Prostate gland (tissue), 2 donors: ENCODE results near the gene FLT1.

Experiments used
- CTCF ChIP-seq, 4 experiments: fragments of 200-600 bp in 2 of 4; fragments of 450-650 bp in 2 of 4; sonication (generic) in 2 of 4; IDR thresholded peaks; 1 replicate in 3 of 4; 2 replicates in 1 of 4; pipeline ENCODE4 v1.5.1; 2016 to 2019; ENCODE audit warnings: antibody characterized with exemption in 4 of 4, mild to moderate bottlenecking in 2 of 4, moderate library complexity in 2 of 4
- POLR2A ChIP-seq: fragments of 450-650 bp; IDR thresholded peaks from one replicate; pipeline ENCODE4 v1.6.1; 2016; ENCODE audit warnings: antibody characterized with exemption, mild to moderate bottlenecking
- POLR2AphosphoS5 ChIP-seq: sonication (generic); formaldehyde crosslinking; IDR thresholded peaks from one replicate; pipeline ENCODE4 v1.6.1; 2017; ENCODE audit warnings: antibody characterized with exemption

GRCh38 chr13:28533441-28534166, 38.7 kb upstream of the FLT1 start:
- TF ChIP-seq POLR2A (no peak), CTCF (IDR thresholded peaks at IDR 0.05) (no peak), POLR2AphosphoS5 (no peak)
